ENCODE data around the gene APC2.

APC2 gene

DNA sequence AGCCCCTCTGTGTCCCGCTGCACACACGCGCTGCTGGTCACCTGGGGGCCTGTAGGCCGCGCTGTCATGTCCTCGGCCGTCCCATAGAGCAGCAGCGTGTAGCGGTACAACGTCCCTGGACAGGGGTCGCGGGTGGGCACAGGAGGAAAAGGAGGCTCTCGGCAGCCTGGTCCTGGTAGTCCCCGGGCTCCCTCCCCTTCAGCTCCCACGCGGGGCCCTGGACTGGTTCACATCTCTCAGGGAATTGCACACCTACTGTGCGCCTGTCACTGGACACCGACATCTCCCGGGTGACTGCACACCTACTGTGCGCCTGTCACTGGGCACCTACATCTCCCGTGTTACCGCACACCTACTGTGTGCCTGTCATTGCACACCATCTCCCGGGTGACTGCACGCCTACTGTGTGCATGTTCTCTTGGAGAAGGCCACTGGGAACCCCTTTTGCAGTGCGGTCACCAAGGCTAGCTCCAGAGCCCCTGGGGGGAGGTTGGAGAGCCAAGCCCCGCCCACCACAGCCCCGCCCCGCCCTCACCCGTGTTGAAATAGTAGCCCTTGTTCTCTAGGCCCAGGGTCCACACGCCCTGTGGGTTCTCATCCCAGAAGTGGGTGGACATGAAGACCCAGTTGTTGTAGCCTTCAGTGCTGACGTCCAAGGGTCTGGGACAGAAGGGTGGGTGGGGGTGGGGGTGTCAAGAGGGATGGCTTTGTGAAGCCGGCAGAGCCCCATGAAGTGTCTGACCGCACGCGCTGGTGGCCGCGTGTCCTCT, 32.6 kb downstream of the APC2 start:
- DNase-seq, result no peak

GRCh38 chr19:1483131-1483978, 33.4 kb downstream of the APC2 start:
- no peak for DNase-seq

DNA sequence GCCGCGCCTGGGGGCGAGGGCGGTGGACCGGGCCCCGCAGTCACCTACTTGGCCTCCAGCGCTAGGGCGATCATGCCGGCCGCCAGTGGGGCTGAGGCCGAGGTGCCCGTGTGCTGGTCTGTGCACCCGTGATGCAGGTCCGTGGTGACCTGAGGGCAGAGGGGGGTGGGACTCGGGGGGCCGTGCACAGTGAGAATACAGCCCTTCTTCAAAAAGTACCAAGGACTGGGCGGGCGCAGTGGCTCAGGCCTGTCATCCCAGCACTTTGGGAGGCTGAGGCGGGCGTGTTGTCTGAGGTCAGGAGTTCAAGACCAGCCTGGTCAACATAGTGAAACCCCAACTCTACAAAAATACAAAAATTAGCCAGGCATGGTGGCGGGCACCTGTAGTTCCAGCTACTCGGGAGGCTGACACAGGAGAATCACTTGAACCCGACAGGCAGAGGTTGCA, 34.1 kb downstream of the APC2 start:
- DNase-seq, result no peak

- DNase-seq, result no peak
These were observed 37.0 kb downstream of the APC2 start for GRCh38 chr19:1486720-1487575.

- DNase-seq, result no peak
These were observed 37.8 kb downstream of the APC2 start for GRCh38 chr19:1487576-1488281.

- DNase-seq, result no peak
These were observed 38.3 kb downstream of the APC2 start for GRCh38 chr19:1488282-1488601.

GRCh38 chr19:1489463-1490310, 39.8 kb downstream of the APC2 start:
- DNase-seq, result no peak

DNA sequence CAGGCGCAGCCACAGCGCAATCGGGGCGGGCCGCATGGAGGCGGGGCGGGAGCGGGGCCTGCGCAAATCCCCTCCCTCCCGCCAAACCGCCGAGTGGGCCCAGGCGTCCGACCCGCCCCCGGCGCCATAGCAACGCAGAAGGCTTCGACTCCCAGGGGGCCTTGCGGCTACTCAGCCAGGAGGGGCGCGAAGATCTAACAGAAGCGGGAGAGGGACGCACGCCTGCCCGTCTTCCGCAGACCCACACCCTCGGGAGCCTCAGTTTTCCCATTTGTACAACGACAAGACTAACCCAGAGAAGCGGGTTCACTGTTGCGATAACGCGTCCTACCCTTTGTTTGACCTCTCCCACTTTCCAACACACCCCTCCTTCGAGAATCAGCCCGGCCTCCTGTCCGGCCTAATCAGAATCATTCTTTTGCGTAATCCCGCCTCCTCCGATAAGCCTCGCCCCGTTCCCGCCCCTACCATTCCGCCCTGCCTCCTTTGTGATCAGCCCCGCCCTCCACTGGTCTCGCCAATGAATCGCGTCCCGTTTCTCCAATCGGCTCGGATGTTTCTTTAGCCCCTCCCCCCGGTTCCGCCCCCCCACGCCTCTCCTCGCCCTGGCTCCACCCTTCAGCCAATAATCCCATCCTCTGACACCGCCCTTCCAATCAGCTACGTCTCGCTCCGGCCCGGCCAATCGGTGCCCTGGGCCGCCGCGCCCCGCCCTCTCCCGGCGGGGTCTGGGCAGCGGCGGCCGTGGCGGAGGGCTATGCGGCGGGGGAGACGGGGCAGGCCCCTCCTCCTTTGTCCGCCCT, 40.6 kb downstream of the APC2 start, which contains the start of gene PCSK4:
PCSK4 (minus strand) TSS at position 40 of the 803 bp plus-strand sequence; CDS start at position 36, 4 bp downstream.
- DNase-seq, result peak; percentile 89 to 97 (median 93)

DNA sequence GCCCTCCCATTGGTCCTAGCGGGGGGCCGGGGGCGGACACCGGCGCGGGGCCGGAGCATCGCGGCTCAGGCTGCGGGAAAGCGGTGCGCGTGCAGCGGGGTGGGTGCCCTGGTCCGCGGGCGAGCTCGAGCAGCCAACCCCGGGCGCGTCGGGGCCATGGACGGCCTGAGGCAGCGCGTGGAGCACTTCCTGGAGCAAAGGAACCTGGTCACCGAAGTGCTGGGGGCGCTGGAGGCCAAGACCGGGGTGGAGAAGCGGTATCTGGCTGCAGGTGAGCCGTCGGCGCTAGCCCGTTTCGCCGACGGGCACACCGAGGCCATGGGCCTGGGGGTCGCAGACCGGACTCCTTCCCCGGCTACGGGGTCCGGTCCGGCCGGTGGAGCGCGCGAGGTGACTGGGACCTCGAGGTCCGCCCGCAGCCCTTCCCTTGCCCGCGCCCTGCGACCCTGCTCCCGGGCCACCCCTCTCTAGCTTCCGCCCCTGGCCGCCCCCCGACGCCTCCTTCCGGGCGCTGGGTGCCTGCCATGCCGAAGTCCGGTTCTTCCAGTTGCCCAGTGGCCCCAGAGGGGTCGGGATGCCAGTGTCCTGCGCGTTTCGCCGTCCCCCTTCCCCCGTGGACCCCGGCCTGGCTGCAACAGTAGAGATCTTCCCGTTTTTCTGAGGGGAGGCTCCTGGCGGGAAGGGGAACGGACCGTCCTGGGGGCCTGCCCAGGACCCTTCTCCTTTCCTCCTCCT, 41.4 kb downstream of the APC2 start, which contains the start of gene REEP6:
REEP6 (plus strand) TSS at position 68 of the 735 bp plus-strand sequence; CDS start at position 157, 89 bp downstream.
- no peak for DNase-seq

DNA sequence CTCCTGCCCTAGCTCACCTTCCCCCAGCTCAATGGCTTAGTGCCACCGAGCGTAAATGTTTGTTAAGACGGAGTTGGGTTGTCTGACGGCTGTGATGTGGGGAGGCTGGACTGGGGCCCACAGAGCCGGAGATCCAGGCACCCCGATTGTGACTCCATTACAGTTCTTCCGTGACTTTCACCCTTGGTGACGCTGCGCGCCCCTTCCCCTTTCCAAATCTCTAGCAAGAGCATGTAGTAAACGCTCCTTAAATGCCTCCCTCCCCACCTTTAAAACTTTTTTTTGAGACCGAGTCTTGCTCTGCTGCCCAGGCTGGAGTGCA, 41.9 kb downstream of the APC2 start:
- no peak for DNase-seq

GRCh38 chr19:1492474-1493006, 42.6 kb downstream of the APC2 start:
- no peak for DNase-seq

- no peak for DNase-seq
These were observed 44.3 kb downstream of the APC2 start for GRCh38 chr19:1494115-1494815.

DNA sequence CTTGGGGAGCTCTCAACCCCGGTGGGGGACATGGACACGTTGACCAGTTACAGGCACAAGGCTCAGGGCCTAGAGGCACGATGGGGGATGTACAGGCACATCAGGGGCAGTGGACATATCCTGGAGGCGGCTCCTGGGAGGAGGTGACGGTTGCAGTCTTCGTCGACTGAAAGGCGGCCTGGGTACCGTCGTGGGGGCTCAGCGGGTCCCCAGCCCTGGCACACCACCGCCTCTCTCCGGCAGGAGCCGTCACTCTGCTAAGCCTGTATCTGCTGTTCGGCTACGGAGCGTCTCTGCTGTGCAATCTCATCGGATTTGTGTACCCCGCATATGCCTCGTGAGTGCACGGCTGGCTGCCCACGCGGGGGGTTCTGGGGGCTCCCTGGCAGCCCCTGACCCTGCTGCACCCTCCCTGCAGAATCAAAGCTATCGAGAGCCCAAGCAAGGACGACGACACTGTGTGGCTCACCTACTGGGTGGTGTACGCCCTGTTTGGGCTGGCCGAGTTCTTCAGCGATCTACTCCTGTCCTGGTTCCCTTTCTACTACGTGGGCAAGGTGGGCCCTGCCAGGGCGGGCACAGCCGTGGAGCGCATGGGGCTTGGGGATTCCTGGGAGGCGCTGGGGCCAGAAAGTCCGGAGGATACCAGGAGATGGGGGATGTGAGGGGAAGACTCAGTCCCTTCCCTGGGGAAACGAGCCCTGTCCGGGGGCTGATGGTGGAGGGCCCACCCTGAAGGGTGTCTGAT, 45.3 kb downstream of the APC2 start:
- DNase-seq, result no peak

DNA sequence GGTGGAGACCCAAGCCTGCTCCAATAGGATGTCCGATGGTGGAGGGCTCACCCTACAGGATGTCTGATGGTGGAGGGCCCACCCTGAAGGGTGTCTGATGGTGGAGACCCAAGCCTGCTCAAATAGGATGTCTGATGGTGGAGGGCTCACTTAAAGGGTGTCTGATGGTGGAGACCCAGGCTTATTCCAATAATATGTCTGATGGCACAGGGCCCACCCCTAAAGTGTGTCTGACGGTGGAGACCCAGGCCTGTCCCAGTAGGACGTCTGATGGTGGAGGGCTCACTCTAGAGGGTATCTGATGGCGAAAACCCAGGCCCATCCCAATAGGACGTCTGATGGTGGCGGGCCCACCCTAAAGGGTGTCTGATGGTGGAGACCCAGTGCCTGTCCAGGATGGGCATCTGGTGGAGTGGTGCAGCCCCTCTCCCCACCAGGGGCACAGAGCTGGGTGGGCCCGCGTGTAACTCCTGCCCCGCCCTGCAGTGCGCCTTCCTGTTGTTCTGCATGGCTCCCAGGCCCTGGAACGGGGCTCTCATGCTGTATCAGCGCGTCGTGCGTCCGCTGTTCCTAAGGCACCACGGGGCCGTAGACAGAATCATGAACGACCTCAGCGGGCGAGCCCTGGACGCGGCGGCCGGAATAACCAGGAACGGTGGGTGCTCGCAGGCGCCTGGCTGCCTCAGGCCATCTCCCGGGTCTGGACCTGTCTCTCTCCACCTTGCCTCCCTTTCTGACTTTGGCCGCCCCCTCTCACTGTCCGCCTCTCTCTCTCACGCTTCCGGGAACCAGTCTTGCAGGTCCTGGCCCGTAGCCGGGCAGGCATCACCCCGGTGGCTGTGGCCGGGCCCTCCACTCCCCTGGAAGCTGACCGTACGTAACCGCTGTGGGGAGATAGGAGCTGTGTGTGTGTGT, 46.1 kb downstream of the APC2 start:
- DNase-seq, result no peak

- no peak for DNase-seq
These were observed 47.0 kb downstream of the APC2 start for GRCh38 chr19:1496714-1497577.

Measured in activated naive CD4-positive, alpha-beta T cell (primary cell).